OCI-LY7 (cell line): ENCODE measurements around the gene CSF2RB.
"Not testable (repeated sequence)": the region's sequence is repeated elsewhere in the genome, so short reads cannot be mapped to it uniquely, and the experiment has no call there.

Source experiments
- EZH2phosphoT487 ChIP-seq: fragments of 200-600 bp; sonication (generic); IDR thresholded peaks from 2 replicates; pipeline ENCODE4 v1.6.1; 2018; ENCODE audit warnings: low read depth, borderline replicate concordance, mild to moderate bottlenecking, mixed run types, antibody characterized with exemption, low read length, moderate library complexity, mixed read lengths
- TF ChIP-seq, protein P1 (sequence below): fragments of 200-600 bp; sonication (generic); conservative IDR thresholded peaks from 2 replicates; pipeline ENCODE4 v1.5.1; 2014; ENCODE audit warnings: mild to moderate bottlenecking, antibody characterized with exemption, low read length, moderate library complexity, mixed read lengths

DNA sequence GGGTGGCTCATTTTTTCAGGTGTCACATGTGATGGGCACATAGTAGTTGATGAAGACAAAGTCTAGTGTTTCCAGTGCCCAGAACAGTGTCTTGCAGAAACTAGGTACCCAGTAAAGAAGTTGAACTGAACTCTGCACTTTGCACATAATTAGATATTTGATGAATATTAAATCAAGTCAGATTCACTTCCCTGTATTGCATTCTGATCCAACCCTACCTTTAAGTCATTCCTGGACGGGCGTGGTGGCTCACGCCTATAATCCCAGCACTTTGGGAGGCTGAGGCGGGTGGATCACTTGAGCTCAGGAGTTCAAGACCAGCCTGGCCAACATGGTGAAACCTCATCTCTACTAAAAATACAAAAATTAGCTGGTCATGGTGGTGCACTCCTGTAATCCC, 75.6 kb downstream of the CSF2RB start:
- TF ChIP-seq, protein P1, sequence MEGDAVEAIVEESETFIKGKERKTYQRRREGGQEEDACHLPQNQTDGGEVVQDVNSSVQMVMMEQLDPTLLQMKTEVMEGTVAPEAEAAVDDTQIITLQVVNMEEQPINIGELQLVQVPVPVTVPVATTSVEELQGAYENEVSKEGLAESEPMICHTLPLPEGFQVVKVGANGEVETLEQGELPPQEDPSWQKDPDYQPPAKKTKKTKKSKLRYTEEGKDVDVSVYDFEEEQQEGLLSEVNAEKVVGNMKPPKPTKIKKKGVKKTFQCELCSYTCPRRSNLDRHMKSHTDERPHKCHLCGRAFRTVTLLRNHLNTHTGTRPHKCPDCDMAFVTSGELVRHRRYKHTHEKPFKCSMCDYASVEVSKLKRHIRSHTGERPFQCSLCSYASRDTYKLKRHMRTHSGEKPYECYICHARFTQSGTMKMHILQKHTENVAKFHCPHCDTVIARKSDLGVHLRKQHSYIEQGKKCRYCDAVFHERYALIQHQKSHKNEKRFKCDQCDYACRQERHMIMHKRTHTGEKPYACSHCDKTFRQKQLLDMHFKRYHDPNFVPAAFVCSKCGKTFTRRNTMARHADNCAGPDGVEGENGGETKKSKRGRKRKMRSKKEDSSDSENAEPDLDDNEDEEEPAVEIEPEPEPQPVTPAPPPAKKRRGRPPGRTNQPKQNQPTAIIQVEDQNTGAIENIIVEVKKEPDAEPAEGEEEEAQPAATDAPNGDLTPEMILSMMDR = not testable (repeated sequence)
- not testable (repeated sequence) for TF ChIP-seq EZH2phosphoT487
